Keratinocyte (primary cell): ENCODE results near the gene EYA3. TPM values are rescaled to one million over a fixed set of nuclear protein-coding genes. Genes with fewer than 3 reads are reported as not detected.

Experiments
- DNase-seq: peaks from one replicate; pipeline ENCODE4 v3.0.0-alpha.2; 2011; ENCODE audit warnings: low read depth, missing footprints, low spot score
- FAIRE-seq: peaks from 2 replicates; lab custom pipeline; 2011; peaks lifted over from hg19 to GRCh38; lab: Jason Lieb, UNC
- H2AFZ ChIP-seq: 2 replicates; pipeline ENCODE4 v1.6.0; 2012; ENCODE audit warnings: low read length, control low read depth, inconsistent platforms; ENCODE audit not compliant: control insufficient read depth
- H3K27ac ChIP-seq: 2 replicates; pipeline ENCODE4 v1.5.1; 2011; ENCODE audit warnings: low read length; ENCODE audit not compliant: control insufficient read depth, insufficient read depth
- H3K27me3 ChIP-seq: 3 replicates; pipeline ENCODE4 v1.6.0; 2011; ENCODE audit warnings: low read length; ENCODE audit not compliant: control insufficient read depth, insufficient read depth; ENCODE audit errors: extremely low read depth
- H3K36me3 ChIP-seq, 2 experiments: 2 replicates in 1 of 2; 3 replicates in 1 of 2; pipeline ENCODE4 v1.5.1; 2011; ENCODE audit warnings: low read length in 2 of 2, mild to moderate bottlenecking in 1 of 2; ENCODE audit not compliant: control insufficient read depth in 2 of 2, insufficient read depth in 2 of 2; ENCODE audit errors: extremely low read depth in 1 of 2
- H3K4me1 ChIP-seq: 3 replicates; pipeline ENCODE4 v1.5.1; 2011; ENCODE audit warnings: low read length; ENCODE audit not compliant: control insufficient read depth, insufficient read depth; ENCODE audit errors: extremely low read depth
- H3K4me2 ChIP-seq: 3 replicates; pipeline ENCODE4 v1.6.0; 2011; ENCODE audit warnings: low read depth, low read length; ENCODE audit not compliant: control insufficient read depth, insufficient read depth; ENCODE audit errors: extremely low read depth
- H3K4me3 ChIP-seq, 3 experiments: fragments of 200-600 bp in 1 of 3; sonication (generic) in 1 of 3; 2 replicates in 2 of 3; 3 replicates in 1 of 3; pipeline ENCODE4 v1.5.1; 2011 to 2016; ENCODE audit warnings: low read length in 3 of 3, mild to moderate bottlenecking in 3 of 3, control low read depth in 2 of 3, inconsistent platforms in 1 of 3, low read depth in 1 of 3, mixed read lengths in 1 of 3, mixed run types in 1 of 3, moderate library complexity in 1 of 3; ENCODE audit not compliant: control insufficient read depth in 2 of 3, insufficient read depth in 2 of 3; ENCODE audit errors: extremely low read depth in 1 of 3
- H3K79me2 ChIP-seq: 2 replicates; pipeline ENCODE4 v1.6.0; 2012; ENCODE audit warnings: low read length; ENCODE audit not compliant: control insufficient read depth, insufficient read depth
- H3K9ac ChIP-seq: 3 replicates; pipeline ENCODE4 v1.6.0; 2011; ENCODE audit warnings: low read length; ENCODE audit not compliant: control insufficient read depth, insufficient read depth; ENCODE audit errors: extremely low read depth
- H3K9me1 ChIP-seq: 3 replicates; pipeline ENCODE4 v1.6.0; 2011; ENCODE audit warnings: low read length; ENCODE audit not compliant: control insufficient read depth, insufficient read depth; ENCODE audit errors: extremely low read depth
- H3K9me3 ChIP-seq: 2 replicates; pipeline ENCODE4 v1.5.1; 2012; ENCODE audit warnings: low read depth, low read length; ENCODE audit not compliant: control insufficient read depth
- H4K20me1 ChIP-seq: 3 replicates; pipeline ENCODE4 v1.6.0; 2011; ENCODE audit warnings: low read length; ENCODE audit not compliant: control insufficient read depth, insufficient read depth; ENCODE audit errors: extremely low read depth
- EZH2 ChIP-seq: IDR thresholded peaks from one replicate; pipeline ENCODE4 v1.6.1; 2012; ENCODE audit warnings: inconsistent platforms, mild to moderate bottlenecking, low read length, moderate library complexity
- dilution Hi-C: fragments of 300-500 bp; cut with MboI; formaldehyde crosslinking; loops from one replicate; pipeline ENCODE4 v1.7.0; 2020; ENCODE audit warnings: low sequenced_read_pairs; ENCODE audit not compliant: extremely low pct_ligation_motif_present
- polyA plus RNA-seq, 5 experiments: library from polyadenylated mRNA; depleted of rRNA in 3 of 5; stranded (reverse) in 3 of 5; stranded (forward) in 1 of 5; unstranded in 1 of 5; fragments of >200 nt; gene quantifications; 1 replicate in 1 of 5; 2 replicates in 3 of 5; 3 replicates in 1 of 5; pipeline versions ENCODE4 v1.2.1 to v1.2.3, GENCODE V29; 2011 to 2012; ENCODE audit warnings: missing spikeins in 2 of 5, low read depth in 1 of 5, low replicate concordance in 1 of 5
- TF ChIP-seq, protein P1 (sequence below), 3 experiments: IDR thresholded peaks in 1 of 3; conservative IDR thresholded peaks in 1 of 3; optimal IDR thresholded peaks in 1 of 3; 2 replicates in 2 of 3; 3 replicates in 1 of 3; pipeline versions ENCODE3 to v1.5.1; 2011; ENCODE audit warnings: low read length in 3 of 3, mild to moderate bottlenecking in 3 of 3, moderate library complexity in 2 of 3, control low read depth in 1 of 3, inconsistent platforms in 1 of 3; ENCODE audit not compliant: insufficient read depth in 2 of 3; ENCODE audit errors: extremely low read depth in 1 of 3

Gene EYA3
- polyA plus RNA-seq, 1 donor (not counting 4 experiments of a cell fraction or from before 2014, with no cell fraction given), result 17.6 TPM

DNA sequence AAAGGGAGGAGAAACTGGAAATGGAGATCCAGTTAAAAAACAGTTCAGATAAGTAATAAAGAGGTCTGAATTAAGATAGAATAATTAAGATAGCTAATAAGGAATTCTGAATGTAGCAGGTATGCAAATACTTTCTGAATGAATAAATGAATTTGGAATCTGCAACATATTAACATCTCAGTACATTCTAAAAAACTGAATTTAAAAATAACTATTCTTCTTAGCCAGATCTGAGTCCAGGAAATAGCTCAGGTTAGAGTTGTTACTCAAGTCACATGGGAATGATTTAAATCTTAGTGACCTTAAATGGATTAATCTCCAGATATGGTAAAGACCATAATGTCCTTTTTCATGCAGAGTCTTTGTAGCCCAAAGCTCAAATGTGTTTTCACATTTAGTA lies 51.2 kb downstream of the EYA3 start:
- Histone ChIP-seq H3K4me3 (no peak overlapping the region), H3K9me3 (no peaks in the 10 kb centered on the region), H3K9me1 (no peaks in the 10 kb centered on the region), H3K27me3 (no peaks in the 10 kb centered on the region), H3K9ac (no peak overlapping the region), H4K20me1 (no peaks in the 10 kb centered on the region), H3K4me1 (no peaks in the 10 kb centered on the region), H2AFZ (no peak overlapping the region), H3K36me3 (peaks cover 0 to 4% of the 10 kb centered on the region in 2 experiments), H3K27ac (no peak overlapping the region), H3K79me2 (no peaks in the 10 kb centered on the region), H3K4me2 (no peak overlapping the region)
- FAIRE-seq (no peak), DNase-seq (no peak)
- dilution Hi-C loops, result no loop called here
- no peak for TF ChIP-seq EZH2
- TF ChIP-seq, protein P1, sequence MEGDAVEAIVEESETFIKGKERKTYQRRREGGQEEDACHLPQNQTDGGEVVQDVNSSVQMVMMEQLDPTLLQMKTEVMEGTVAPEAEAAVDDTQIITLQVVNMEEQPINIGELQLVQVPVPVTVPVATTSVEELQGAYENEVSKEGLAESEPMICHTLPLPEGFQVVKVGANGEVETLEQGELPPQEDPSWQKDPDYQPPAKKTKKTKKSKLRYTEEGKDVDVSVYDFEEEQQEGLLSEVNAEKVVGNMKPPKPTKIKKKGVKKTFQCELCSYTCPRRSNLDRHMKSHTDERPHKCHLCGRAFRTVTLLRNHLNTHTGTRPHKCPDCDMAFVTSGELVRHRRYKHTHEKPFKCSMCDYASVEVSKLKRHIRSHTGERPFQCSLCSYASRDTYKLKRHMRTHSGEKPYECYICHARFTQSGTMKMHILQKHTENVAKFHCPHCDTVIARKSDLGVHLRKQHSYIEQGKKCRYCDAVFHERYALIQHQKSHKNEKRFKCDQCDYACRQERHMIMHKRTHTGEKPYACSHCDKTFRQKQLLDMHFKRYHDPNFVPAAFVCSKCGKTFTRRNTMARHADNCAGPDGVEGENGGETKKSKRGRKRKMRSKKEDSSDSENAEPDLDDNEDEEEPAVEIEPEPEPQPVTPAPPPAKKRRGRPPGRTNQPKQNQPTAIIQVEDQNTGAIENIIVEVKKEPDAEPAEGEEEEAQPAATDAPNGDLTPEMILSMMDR (optimal IDR thresholded peaks at IDR 0.05 in 1 of 3, IDR thresholded peaks at IDR 0.05 in 1 of 3, conservative IDR thresholded peaks at IDR 0.05 in 1 of 3; ENCODE audit: extremely low read depth in 1 of 3, insufficient read depth in 2 of 3, low read length in 3 of 3), result no peak

DNA sequence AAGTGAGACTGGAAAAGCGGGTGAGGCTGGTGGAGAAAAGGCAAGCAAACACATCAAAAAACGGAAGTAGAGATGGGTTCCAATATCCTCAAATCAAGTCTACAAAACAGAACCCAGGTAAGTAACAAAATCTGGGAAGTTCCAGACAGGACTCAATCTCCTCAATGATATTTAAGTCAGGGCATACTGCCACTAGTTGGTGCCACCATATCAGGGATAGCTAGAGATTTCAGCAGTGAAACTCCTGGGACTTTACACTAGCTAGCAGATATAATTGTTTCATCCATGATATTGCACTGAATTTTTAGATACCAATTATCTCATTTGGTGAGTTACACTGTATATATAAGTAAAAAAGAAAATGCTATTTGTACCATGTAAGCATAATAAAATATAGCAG lies 52.0 kb downstream of the EYA3 start:
- H3K36me3 ChIP-seq, result peaks cover 0 to 4% of the 10 kb centered on the region in 2 experiments
- H4K20me1 ChIP-seq, result no peaks in the 10 kb centered on the region
- H3K9me1 ChIP-seq, result no peaks in the 10 kb centered on the region
- TF ChIP-seq, protein P1 (optimal IDR thresholded peaks at IDR 0.05 in 1 of 3, IDR thresholded peaks at IDR 0.05 in 1 of 3, conservative IDR thresholded peaks at IDR 0.05 in 1 of 3; ENCODE audit: extremely low read depth in 1 of 3, insufficient read depth in 2 of 3, low read length in 3 of 3), result no peak
- TF ChIP-seq EZH2, result no peak
- DNase-seq (no peak), FAIRE-seq (no peak)
- no peaks in the 10 kb centered on the region for H3K4me1 ChIP-seq
- no peak overlapping the region for H3K9ac ChIP-seq
- dilution Hi-C loops, result no loop called here
- no peaks in the 10 kb centered on the region for H3K9me3 ChIP-seq
- no peaks in the 10 kb centered on the region for H3K27me3 ChIP-seq
- H3K79me2 ChIP-seq, result no peaks in the 10 kb centered on the region
- no peak overlapping the region for H3K4me2 ChIP-seq
- H3K4me3 ChIP-seq, result no peak overlapping the region
- no peak overlapping the region for H3K27ac ChIP-seq
- H2AFZ ChIP-seq, result no peak overlapping the region
